SK-N-SH (cell line): ENCODE measurements around the gene C11orf52.

ENCODE experiments used
- EP300 ChIP-seq, 2 experiments: IDR thresholded peaks; 2 replicates each; pipeline versions ENCODE4 v1.4.0 to v1.6.1; 2012; ENCODE audit warnings: borderline replicate concordance in 1 of 2, low read depth in 1 of 2, low read length in 1 of 2
- EZH2phosphoT487 ChIP-seq: fragments of 200-600 bp; sonication (generic); IDR thresholded peaks from 2 replicates; pipeline ENCODE4 v1.6.1; 2017; ENCODE audit warnings: low read depth, mixed run types, mild to moderate bottlenecking, antibody characterized with exemption, moderate library complexity, borderline replicate concordance
- JUND ChIP-seq: IDR thresholded peaks from 2 replicates; pipeline ENCODE4 v1.4.0; 2012
- POLR2AphosphoS5 ChIP-seq: IDR thresholded peaks from 2 replicates; pipeline ENCODE4 v1.6.1; 2012; ENCODE audit warnings: low read depth, low read length
- SMC3 ChIP-seq: IDR thresholded peaks from 2 replicates; pipeline ENCODE4 v1.6.1; 2012; ENCODE audit warnings: low read depth, low read length, improper control_type of control experiment
- TCF12 ChIP-seq: IDR thresholded peaks from 2 replicates; pipeline ENCODE4 v1.4.0; 2012
- TEAD4 ChIP-seq: IDR thresholded peaks from 2 replicates; pipeline ENCODE4 v1.4.0; 2012; ENCODE audit warnings: mild to moderate bottlenecking, borderline replicate concordance; ENCODE audit not compliant: insufficient read depth
- TF ChIP-seq, protein P1 (sequence below): fragments of 200-600 bp; sonication (generic); IDR thresholded peaks from 2 replicates; pipeline ENCODE4 v1.6.1; 2017; ENCODE audit warnings: antibody characterized with exemption, mild to moderate bottlenecking, moderate library complexity
- TF ChIP-seq, protein P2 (sequence below): IDR thresholded peaks from 2 replicates; pipeline ENCODE4 v1.4.0; 2012; ENCODE audit warnings: low read depth
- TF ChIP-seq, protein P3 (sequence below): IDR thresholded peaks from 2 replicates; pipeline ENCODE4 v1.6.1; 2012; ENCODE audit warnings: mild to moderate bottlenecking, low read depth, low read length, moderate library complexity

DNA sequence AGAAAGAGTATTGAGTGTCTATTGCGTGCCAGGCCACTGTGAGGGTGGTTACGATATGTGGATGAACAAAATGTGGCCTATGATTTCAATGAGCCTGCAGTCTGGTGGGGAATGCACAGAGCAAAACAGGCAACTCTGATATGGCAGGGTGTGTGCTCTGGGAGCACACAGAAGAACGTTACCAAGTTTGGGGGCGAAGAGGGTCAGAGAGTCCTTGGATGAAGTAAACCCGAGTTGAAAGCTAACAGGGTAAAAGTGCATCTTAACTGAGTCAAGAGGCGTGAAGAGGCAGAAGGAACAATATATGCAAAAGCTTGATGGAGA, 39.1 kb upstream of the C11orf52 start:
- TF ChIP-seq EP300 (IDR thresholded peaks at IDR 0.05; ENCODE audit: borderline replicate concordance in 1 of 2, low read depth in 1 of 2, low read length in 1 of 2): no peak
- TF ChIP-seq, protein P1, sequence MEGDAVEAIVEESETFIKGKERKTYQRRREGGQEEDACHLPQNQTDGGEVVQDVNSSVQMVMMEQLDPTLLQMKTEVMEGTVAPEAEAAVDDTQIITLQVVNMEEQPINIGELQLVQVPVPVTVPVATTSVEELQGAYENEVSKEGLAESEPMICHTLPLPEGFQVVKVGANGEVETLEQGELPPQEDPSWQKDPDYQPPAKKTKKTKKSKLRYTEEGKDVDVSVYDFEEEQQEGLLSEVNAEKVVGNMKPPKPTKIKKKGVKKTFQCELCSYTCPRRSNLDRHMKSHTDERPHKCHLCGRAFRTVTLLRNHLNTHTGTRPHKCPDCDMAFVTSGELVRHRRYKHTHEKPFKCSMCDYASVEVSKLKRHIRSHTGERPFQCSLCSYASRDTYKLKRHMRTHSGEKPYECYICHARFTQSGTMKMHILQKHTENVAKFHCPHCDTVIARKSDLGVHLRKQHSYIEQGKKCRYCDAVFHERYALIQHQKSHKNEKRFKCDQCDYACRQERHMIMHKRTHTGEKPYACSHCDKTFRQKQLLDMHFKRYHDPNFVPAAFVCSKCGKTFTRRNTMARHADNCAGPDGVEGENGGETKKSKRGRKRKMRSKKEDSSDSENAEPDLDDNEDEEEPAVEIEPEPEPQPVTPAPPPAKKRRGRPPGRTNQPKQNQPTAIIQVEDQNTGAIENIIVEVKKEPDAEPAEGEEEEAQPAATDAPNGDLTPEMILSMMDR: no peak
- TF ChIP-seq, protein P2, sequence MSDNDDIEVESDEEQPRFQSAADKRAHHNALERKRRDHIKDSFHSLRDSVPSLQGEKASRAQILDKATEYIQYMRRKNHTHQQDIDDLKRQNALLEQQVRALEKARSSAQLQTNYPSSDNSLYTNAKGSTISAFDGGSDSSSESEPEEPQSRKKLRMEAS: no peak
- TF ChIP-seq POLR2AphosphoS5: no peak
- TF ChIP-seq JUND: no peak
- TF ChIP-seq, protein P3, sequence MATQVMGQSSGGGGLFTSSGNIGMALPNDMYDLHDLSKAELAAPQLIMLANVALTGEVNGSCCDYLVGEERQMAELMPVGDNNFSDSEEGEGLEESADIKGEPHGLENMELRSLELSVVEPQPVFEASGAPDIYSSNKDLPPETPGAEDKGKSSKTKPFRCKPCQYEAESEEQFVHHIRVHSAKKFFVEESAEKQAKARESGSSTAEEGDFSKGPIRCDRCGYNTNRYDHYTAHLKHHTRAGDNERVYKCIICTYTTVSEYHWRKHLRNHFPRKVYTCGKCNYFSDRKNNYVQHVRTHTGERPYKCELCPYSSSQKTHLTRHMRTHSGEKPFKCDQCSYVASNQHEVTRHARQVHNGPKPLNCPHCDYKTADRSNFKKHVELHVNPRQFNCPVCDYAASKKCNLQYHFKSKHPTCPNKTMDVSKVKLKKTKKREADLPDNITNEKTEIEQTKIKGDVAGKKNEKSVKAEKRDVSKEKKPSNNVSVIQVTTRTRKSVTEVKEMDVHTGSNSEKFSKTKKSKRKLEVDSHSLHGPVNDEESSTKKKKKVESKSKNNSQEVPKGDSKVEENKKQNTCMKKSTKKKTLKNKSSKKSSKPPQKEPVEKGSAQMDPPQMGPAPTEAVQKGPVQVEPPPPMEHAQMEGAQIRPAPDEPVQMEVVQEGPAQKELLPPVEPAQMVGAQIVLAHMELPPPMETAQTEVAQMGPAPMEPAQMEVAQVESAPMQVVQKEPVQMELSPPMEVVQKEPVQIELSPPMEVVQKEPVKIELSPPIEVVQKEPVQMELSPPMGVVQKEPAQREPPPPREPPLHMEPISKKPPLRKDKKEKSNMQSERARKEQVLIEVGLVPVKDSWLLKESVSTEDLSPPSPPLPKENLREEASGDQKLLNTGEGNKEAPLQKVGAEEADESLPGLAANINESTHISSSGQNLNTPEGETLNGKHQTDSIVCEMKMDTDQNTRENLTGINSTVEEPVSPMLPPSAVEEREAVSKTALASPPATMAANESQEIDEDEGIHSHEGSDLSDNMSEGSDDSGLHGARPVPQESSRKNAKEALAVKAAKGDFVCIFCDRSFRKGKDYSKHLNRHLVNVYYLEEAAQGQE: no peak
- no peak for TF ChIP-seq SMC3
- TF ChIP-seq EZH2phosphoT487: no peak
- TF ChIP-seq TEAD4: no peak
- TF ChIP-seq TCF12: no peak
